T-helper 1 cell treated with Interleukin-12 subunit alpha and Interleukin-12 subunit beta and Interleukin-4 antibody, amounts not matched to agents 30 ng/mL and 1 ng/mL, for 36 hours (primary cell): ENCODE data around the gene FAM43A. TPM values are rescaled to one million over a fixed set of nuclear protein-coding genes. Genes with fewer than 3 reads are reported as not detected.

Experiments used
- intact Hi-C: fragments of 100-400 bp; cut with micrococcal nuclease; formaldehyde crosslinking; loops from one replicate; pipeline ENCODE4 v1.15.1; 2024
- total RNA-seq: library from RNA; stranded (reverse); gene quantifications from 2 replicates; pipeline ENCODE4 v1.2.3, GENCODE V29; 2022

Gene FAM43A
- 2.9 and 3.3 TPM in 2 replicates for total RNA-seq

- intact Hi-C loops, result loop anchor here (5.0 to 10.0 kb wide), 4 partner anchors 199 to 856 kb away; partner anchors contain the start of genes ACAP2, ATP13A3 and PPP1R2
Measured at GRCh38 chr3:194685718-194686413, at the start of gene FAM43A. Gene FAM43A (plus strand): TSS chr3:194685883. CDS start chr3:194686827, 944 bp downstream.

- intact Hi-C loops, result no loop called here
Measured at GRCh38 chr3:194637066-194637465, 48.6 kb upstream of the FAM43A start.

GRCh38 chr3:194637541-194638400 is 47.9 kb upstream of the FAM43A start:
- intact Hi-C loops, result no loop called here

- intact Hi-C loops, result no loop called here
Measured at GRCh38 chr3:194638991-194639605, 46.6 kb upstream of the FAM43A start.

- intact Hi-C loops, result no loop called here
Measured at GRCh38 chr3:194640829-194641228, 44.9 kb upstream of the FAM43A start.

GRCh38 chr3:194642769-194643168 is 42.9 kb upstream of the FAM43A start:
- intact Hi-C loops, result no loop called here

GRCh38 chr3:194647747-194648146 is 37.9 kb upstream of the FAM43A start:
- intact Hi-C loops, result no loop called here

GRCh38 chr3:194654443-194654842 is 31.2 kb upstream of the FAM43A start:
- intact Hi-C loops, result loop anchor here (1.0 to 5.0 kb wide), 2 partner anchors 18 to 257 kb away; partner anchors contain the start of genes GP5 and LSG1

GRCh38 chr3:194657439-194657838 is 28.2 kb upstream of the FAM43A start:
- intact Hi-C loops, result no loop called here

GRCh38 chr3:194658477-194659242 is 27.0 kb upstream of the FAM43A start:
- intact Hi-C loops, result no loop called here

GRCh38 chr3:194659778-194660177 is 25.9 kb upstream of the FAM43A start:
- intact Hi-C loops, result no loop called here

- intact Hi-C loops, result loop anchor here (1.0 kb wide), 1 partner anchor 10 kb away; no protein-coding TSS in a partner anchor
Measured at GRCh38 chr3:194661374-194661773, 24.3 kb upstream of the FAM43A start.

- intact Hi-C loops, result loop anchor here (1.0 kb wide), 1 partner anchor 9 kb away; no protein-coding TSS in a partner anchor
Measured at GRCh38 chr3:194661946-194662345, 23.7 kb upstream of the FAM43A start.

- intact Hi-C loops, result no loop called here
Measured at GRCh38 chr3:194664857-194665256, 20.8 kb upstream of the FAM43A start.

- intact Hi-C loops, result no loop called here
Measured at GRCh38 chr3:194667363-194667762, 18.3 kb upstream of the FAM43A start.

GRCh38 chr3:194671511-194671899 is 14.2 kb upstream of the FAM43A start:
- intact Hi-C loops, result loop anchor here (1.0 kb wide), 5 partner anchors 10 to 851 kb away; partner anchors contain the start of gene TMEM44

- intact Hi-C loops, result loop anchor here (1.0 to 2.0 kb wide), 17 partner anchors 10 to 1079 kb away; partner anchors contain the start of genes ACAP2, ATP13A3, OPA1 and PPP1R2
Measured at GRCh38 chr3:194671900-194672808, 13.5 kb upstream of the FAM43A start, which contains the start of gene LSG1. Gene LSG1 (minus strand): TSS chr3:194672191. CDS start chr3:194672162, 29 bp downstream.

GRCh38 chr3:194672876-194673275 is 12.8 kb upstream of the FAM43A start:
- intact Hi-C loops, result loop anchor here (1.0 to 2.0 kb wide), 12 partner anchors 9 to 1080 kb away; partner anchors contain the start of genes ACAP2, ATP13A3, OPA1 and PPP1R2

GRCh38 chr3:194673761-194674160 is 11.9 kb upstream of the FAM43A start:
- intact Hi-C loops, result loop anchor here (2.0 kb wide), 1 partner anchor 1081 kb away; the partner anchor contains the start of gene OPA1
